Stimulated activated CD8-positive, alpha-beta memory T cell treated with anti-CD3 and anti-CD28 coated beads, Interleukin-7, amount 100 ng/mL, for 4 hours (primary cell): ENCODE measurements around the gene PLAGL2.

Experiments used
- DNase-seq, 2 donors: peaks; one replicate each; pipeline ENCODE4 v3.0.0-alpha.2; 2020; ENCODE audit warnings: low read depth in 2 of 2

PLAGL2 gene

GRCh38 chr20:32231847-32232246, 24.3 kb upstream of the PLAGL2 start:
- peak in 1 of 2 donors; percentile 16 for DNase-seq

GRCh38 chr20:32231245-32231644, 23.7 kb upstream of the PLAGL2 start:
- DNase-seq: no peak

- DNase-seq: no peak
Measured at GRCh38 chr20:32230707-32231106, 23.2 kb upstream of the PLAGL2 start.

- no peak for DNase-seq
Measured at GRCh38 chr20:32229251-32229747, 21.8 kb upstream of the PLAGL2 start.

GRCh38 chr20:32227744-32228688, 20.5 kb upstream of the PLAGL2 start:
- DNase-seq: no peak

- no peak for DNase-seq
Measured at GRCh38 chr20:32227306-32227705, 19.8 kb upstream of the PLAGL2 start.

- DNase-seq: no peak
Measured at GRCh38 chr20:32226391-32226790, 18.8 kb upstream of the PLAGL2 start.

- DNase-seq: no peak
Measured at GRCh38 chr20:32224463-32224862, 16.9 kb upstream of the PLAGL2 start.

GRCh38 chr20:32218156-32218900, 10.8 kb upstream of the PLAGL2 start:
- no peak for DNase-seq

GRCh38 chr20:32216179-32217142, 8.9 kb upstream of the PLAGL2 start:
- no peak for DNase-seq

- DNase-seq: no peak
Measured at GRCh38 chr20:32215729-32216128, 8.2 kb upstream of the PLAGL2 start.

- DNase-seq: no peak
Measured at GRCh38 chr20:32215147-32215546, 7.6 kb upstream of the PLAGL2 start.

GRCh38 chr20:32213870-32214269, 6.3 kb upstream of the PLAGL2 start:
- no peak for DNase-seq

GRCh38 chr20:32209850-32210605, 2.5 kb upstream of the PLAGL2 start:
- no peak for DNase-seq

GRCh38 chr20:32208499-32209154, 1.1 kb upstream of the PLAGL2 start:
- no peak for DNase-seq

GRCh38 chr20:32206760-32207625, 550 bp downstream of the PLAGL2 start:
- no peak for DNase-seq

GRCh38 chr20:32205843-32206759, 1.4 kb downstream of the PLAGL2 start:
- DNase-seq: no peak
